ENCODE measurements around the gene CCDC171.

CCDC171 gene

DNA sequence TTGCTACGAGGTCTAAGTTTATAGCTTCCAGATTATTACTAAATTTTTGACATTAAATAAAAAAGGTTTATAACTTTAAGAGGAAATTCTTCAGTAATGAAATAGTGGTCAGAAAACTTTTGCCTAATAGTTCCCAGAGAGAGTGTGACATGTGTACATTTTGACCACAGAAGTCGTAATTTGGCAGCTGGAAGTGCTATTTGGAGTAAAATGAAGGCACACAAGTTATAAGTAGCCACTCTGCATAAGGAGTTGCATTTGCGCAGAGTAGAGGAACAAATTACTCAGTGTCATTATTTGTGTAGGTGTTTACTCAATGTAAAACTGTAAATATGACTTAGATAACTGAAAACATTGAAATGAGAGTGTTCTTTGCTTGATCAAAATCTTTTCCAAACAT, 408.4 kb downstream of the CCDC171 start:
- DNase-seq (ENCODE audit: low spot score), result no peak
- TF ChIP-seq, protein P1, sequence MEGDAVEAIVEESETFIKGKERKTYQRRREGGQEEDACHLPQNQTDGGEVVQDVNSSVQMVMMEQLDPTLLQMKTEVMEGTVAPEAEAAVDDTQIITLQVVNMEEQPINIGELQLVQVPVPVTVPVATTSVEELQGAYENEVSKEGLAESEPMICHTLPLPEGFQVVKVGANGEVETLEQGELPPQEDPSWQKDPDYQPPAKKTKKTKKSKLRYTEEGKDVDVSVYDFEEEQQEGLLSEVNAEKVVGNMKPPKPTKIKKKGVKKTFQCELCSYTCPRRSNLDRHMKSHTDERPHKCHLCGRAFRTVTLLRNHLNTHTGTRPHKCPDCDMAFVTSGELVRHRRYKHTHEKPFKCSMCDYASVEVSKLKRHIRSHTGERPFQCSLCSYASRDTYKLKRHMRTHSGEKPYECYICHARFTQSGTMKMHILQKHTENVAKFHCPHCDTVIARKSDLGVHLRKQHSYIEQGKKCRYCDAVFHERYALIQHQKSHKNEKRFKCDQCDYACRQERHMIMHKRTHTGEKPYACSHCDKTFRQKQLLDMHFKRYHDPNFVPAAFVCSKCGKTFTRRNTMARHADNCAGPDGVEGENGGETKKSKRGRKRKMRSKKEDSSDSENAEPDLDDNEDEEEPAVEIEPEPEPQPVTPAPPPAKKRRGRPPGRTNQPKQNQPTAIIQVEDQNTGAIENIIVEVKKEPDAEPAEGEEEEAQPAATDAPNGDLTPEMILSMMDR (IDR thresholded peaks at IDR 0.05; ENCODE audit: extremely low read depth, missing control alignments), result no peak

DNA sequence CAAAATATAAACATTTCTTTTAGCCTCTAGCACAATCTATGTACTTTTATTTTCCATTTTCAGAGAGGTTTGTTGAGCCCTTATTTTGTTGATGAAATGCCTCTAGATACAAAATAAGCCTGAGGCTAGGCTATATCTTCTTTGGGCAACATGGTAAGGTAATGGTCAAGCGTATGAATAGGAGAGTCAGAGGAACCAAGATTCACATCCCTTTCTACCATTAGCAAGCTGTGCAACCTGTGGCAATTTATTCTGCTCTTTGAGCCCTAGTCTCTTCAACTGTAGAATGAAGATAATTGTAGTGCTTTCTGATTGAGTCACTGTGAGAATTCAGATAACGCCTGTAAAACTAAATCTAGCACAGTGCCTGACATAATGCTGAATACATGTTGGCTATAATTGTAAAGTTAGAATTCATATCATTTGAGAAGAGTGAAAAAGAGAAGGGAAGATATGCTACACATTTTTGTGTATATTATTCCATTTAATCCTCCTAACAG, 412.5 kb downstream of the CCDC171 start:
- TF ChIP-seq, protein P1 (IDR thresholded peaks at IDR 0.05; ENCODE audit: extremely low read depth, missing control alignments), result no peak
- DNase-seq (ENCODE audit: low spot score), result no peak

DNA sequence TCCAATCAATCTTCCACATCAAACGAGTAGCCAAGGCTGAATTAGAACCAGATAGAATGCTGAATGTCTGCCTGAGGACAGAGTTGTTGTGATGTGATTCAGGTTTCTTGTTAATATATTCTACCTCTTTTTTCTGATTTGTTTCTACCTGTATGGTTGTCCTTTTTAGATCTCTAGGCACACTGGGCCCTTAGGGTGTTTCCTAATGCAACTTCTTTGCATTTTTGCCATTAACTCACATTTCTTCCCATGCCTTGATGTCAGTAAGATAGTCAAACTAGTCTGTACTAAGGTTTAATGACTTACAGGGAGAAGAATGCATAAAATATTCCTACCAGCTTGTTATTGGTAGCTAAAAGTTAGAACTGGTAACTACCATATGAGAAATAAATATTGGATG, 413.6 kb downstream of the CCDC171 start:
- TF ChIP-seq, protein P1 (IDR thresholded peaks at IDR 0.05; ENCODE audit: extremely low read depth, missing control alignments), result no peak
- DNase-seq (ENCODE audit: low spot score), result no peak

DNA sequence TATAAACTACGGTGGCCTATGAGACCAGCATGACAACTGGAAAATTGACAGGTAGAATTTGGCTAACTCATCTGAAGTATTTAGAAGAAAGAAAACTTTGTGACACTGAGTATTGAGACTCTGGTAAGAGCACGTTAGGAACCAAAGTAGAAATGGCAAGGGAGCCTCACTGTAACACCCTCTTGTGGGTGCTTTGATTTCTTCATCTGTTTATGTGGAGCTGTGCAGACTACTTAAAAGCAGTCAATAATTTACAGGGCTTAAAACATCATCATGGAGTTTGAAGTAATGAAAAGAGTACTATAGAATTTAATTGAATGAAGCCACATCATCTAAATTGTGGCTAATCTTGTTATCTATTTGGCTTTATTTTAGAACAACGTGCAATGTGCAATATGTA, 414.2 kb downstream of the CCDC171 start:
- TF ChIP-seq, protein P1 (IDR thresholded peaks at IDR 0.05; ENCODE audit: extremely low read depth, missing control alignments), result no peak

DNA sequence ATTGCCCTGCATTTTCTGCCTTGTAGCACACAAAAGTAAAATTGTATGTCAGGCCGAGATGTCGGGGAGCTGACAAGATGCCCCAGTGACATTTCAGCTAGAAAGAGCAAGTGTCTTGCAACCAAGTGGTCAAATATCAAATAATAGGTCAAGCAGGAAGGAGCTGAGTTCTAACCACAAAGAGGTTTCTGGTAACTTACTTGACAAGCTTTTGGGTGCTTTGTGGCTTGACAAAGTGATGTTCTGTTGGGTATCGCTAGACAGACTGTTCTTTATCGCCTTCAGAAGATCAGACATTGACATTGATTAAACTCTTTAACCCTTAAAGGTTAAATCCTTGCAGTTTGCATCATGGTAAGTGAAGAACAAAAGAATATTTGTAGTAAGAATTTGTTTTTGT, 419.9 kb downstream of the CCDC171 start:
- TF ChIP-seq, protein P1 (IDR thresholded peaks at IDR 0.05; ENCODE audit: extremely low read depth, missing control alignments), result no peak
- no peak for DNase-seq (ENCODE audit: low spot score)

More for the DNA sequence above, 414.2 kb downstream of the CCDC171 start:
- DNase-seq (ENCODE audit: low spot score), result no peak

DNA sequence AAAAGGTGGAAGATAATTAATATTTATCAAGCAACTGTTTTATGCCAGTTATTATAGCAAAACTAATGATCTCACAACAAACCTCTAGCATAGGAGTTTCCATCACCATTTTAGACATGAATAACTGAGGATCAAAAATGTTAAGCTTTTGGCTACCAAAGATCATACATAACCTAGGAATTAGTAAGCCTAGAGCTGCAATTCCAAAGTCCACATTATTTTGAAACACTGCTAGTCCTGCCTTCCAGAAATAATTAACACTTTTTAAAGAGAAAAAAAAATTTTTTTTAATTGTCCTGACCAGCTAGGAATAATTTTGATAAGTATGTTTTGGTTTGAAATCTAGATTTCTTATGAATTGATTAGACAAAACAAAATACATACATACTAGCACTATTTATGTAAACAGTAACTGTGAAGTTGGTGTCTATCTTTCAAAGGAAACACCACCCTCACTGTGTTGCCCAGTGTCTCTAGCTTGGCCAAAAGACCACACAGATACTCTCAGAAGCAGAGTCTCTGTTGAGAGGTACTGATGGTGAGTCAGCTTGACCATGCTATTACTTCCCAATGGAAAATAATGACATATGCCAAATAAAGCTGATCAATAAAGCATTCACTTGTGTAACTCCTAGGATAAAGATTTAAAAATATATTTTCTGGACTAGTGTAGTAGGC, 422.4 kb downstream of the CCDC171 start:
- TF ChIP-seq, protein P1 (IDR thresholded peaks at IDR 0.05; ENCODE audit: extremely low read depth, missing control alignments), result no peak
- DNase-seq (ENCODE audit: low spot score), result no peak

DNA sequence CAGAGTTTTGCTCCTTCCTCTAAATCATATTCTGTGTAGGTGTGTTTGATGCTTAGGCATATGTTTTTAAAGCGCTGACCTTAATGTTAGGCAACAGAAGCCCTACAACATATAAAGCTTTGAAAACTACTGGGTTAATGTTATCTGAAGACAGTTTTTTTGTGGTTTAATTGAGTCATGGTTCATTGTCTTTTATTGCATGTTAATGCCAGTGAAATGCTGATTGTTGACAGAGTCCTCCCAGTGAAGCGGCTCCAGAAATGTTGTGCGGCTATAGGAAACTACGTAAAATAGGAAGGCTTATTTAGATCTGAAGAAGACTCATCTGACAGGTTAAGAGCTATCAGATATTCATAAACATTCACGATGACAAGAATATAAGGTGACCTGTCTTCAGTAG, 424.6 kb downstream of the CCDC171 start:
- no peak for DNase-seq (ENCODE audit: low spot score)
- TF ChIP-seq, protein P1 (IDR thresholded peaks at IDR 0.05; ENCODE audit: extremely low read depth, missing control alignments), result no peak

Measured in GM20000 (cell line).